TTC549 (cell line): ENCODE measurements around the gene CCDC197.

Experiments used
- FAIRE-seq: peaks from 2 replicates; lab custom pipeline; 2012; peaks lifted over from hg19 to GRCh38; lab: Jason Lieb, UNC

CCDC197 gene

DNA sequence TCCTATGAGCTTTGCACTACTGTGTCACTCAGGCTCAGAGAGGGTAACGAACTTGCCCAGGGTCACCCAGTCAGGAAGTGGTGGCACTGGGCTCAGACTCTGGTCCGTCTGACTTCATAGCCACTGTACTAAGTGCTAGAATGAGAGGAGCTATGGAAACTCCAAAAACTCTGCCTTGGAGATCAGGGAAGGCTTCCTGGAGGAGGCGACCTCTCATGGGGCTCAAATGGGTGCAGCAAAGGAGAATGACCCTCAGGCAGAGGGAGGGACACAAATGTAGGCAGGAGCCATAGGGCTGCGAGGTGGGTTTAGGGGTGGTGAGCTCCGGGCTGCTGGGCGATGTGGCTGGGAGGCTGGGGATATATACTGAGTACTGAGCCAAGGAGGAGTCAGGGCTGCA lies 3.2 kb downstream of the CCDC197 start:
- no peak for FAIRE-seq

DNA sequence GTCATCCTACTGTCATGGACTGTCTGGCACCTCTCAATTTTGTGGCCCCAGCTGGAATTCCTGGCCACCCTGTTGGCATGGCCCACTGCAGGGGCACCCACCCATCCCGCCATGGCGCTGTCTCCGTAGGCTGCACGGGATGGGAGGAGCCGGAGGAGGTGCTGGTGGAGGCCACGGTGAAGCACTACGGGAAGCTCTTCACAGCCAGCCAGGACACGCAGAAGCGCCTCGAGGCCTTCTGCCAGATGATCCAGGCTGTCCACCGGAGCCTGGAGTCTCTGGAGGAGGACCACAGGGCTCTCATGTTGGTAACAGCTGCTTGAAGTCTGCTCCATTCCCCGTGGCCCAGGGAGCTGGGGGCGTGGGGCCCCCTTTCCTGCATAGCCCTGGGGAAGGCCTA lies 3.9 kb downstream of the CCDC197 start:
- FAIRE-seq: no peak

DNA sequence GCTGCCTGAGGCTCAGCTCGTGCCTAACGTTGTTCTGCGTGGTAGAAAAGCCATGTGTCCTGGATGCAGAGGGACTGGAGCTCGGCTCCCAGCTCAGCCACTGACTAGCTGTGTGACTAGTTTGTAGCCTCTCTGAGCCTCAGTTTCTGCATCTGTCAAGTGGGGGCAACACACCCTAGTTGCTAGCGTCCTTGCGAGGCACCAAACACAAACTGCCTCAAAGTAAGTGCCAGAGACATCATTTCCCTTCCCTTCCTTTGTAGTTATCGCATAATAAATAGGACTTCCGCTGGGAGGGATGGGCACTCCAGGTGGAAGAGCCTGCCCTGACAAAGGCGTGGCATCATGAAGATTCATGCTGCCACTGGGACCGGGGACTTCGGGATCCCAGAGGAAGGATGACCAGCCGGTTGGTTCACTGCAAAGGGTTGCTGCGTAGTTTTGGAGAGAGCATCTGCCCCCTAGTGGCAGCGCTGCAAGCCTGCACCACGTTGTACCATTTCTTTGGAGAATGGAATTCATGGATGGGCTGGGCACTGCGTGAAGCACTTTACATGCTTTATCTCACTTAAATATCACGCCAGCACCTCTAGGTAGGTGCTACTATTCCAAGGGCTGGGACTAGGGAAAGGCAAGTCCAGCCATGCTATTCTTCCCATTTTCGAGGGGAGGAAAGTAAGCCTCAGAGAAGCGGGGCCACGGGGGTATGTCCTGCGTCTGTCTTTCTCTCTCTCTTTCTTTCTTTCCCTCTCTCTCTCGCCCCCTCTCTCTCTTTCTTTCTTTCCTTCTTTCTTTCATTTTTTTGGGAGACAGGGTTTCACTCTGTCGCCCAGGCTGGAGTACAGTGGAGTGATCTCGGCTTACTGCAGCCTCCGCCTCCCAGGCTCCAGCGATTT lies 4.6 kb downstream of the CCDC197 start:
- FAIRE-seq: no peak

DNA sequence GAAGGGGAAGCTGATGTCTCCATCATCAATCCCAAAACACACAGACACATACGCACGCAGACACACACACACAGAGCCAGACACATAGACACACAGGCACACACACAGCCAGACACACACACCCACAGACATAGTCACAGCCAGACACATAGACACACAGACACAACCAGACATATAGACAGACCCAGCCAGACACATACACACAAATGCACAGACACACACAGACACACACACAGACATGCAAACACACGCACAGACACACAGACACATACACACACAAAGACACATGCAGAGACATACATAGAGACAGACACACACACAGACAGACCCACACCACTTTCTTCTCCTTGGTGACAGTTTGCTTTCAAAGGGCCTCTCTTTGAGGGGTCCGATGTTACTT lies 6.3 kb downstream of the CCDC197 start:
- no peak for FAIRE-seq

DNA sequence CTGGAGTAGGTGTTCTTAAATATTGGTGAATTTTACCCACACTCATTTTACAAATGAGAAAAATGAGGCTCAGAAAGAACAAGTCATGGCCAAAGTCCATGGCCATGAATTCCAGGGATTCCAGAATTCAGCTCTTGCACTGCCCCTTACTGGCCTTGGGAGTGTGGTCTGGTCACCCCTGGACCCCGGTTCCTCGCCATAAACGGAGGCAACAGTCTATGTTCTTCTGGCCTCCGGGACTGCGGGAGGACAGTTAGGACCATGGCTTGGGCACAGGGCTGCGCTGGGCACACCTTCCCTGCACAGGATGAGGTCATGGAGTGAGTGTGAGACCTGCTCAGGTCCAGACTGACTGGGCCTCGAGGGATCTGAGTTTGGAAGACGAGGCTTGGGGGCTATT lies 6.9 kb downstream of the CCDC197 start:
- no peak for FAIRE-seq

DNA sequence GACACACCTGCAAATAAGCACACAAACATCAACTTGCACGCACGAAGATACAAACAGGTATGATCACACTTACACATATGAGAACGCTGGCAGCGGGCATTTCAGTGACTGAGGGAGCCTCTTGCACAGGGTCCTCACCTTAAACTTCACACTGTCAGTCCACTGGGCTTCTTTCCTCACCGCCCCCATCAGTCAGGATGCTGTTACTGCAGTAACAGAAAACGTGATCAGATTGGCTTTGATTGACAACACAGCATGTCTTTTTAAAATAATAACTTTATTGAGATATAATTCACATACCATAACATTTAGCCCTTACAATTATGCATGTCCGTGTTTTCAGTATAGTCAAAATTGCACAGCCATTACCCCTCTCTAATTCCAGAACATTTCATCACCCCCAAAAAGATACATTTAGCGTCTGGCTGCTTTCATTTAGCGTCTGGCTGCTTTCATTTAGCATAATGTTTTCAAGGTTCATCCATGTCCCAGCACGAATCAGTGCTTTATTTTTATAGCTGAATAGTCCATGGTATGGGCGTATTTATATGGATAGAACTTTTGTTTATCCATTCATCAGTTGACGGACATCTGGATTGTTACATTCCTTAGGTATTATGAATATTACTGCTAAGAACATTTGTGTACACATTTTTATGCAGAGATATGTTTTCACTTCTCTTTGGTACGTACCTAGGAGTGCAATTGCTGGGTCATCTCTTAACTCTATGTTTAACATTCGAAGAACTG lies 8.4 kb downstream of the CCDC197 start:
- FAIRE-seq: no peak

DNA sequence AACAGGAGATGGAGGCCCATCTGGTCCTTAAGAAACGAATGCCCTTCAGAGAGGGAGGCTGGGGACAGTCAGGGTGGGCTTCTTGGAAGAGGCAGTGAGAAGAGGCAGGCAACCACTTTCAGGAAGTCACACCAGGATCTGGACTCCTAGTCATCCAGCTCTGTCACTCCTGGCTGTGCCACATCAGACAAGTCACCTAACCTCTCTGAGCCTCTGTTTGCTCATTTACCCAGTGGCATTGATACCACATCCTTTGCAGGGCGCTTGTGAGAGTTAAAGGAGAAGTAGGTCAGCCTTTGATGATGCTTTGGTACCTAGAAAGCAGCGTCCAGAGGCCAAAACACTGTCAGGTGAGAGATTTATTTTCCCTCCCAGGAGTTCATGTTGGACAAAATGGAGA lies 11.1 kb downstream of the CCDC197 start:
- FAIRE-seq: no peak

DNA sequence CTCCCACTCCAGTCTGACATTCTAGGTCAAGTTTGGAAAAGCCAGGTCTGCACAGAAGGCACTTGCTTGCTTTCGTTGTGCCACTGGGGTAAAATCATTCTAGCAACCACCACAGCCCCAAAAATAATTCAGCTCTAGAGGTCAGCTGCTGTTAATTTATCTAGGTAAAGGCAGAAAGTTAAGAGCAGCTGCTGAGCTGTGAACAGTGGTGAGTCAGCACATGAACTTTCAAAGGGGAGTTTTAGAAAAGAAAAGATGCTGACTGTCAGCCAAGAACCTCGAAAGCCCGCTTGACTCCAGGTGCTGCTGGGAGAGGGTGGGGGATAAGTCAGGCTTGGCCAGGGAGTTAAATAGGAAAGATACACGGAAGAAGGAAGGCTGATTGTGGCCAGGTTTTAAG lies 12.7 kb downstream of the CCDC197 start:
- no peak for FAIRE-seq

DNA sequence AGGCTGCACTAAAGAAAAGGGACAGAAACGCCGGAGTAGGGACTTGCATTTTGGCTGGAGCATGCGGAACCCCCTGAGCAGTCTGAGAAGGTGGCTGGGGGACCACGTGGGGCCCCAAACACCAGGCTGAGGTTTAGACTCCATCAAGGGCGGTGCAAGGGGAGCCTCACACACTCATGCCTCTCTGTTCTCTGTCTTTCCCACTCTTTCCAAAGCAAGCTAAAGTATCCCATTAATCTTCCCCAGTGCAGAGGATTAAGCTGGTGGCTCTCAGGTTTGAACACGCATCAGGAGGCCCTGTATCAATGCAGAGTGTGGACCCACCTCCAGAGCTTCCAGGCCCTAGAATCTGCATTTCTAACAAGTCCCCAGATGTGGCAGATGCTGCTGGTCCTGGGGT lies 13.5 kb downstream of the CCDC197 start:
- FAIRE-seq: no peak

DNA sequence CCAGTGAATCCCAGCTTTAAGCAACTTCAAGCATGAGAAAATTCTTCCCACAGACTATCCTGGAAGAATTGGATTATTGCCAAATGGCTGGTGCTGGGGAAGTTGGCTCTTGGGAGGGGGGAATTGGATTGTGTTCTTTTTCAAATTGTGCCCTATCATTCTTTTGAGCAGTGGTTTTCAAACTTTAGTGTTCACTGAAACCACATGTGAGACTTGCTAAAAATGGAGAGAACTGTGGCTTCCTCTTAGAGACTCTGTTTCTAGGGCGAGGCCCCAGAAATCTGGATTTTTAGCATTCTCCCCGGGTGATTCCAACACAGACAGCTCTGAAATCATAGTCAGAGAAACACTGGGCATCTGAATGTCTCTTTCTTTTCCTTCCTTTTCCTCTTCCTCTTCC lies 14.7 kb downstream of the CCDC197 start:
- FAIRE-seq: no peak

DNA sequence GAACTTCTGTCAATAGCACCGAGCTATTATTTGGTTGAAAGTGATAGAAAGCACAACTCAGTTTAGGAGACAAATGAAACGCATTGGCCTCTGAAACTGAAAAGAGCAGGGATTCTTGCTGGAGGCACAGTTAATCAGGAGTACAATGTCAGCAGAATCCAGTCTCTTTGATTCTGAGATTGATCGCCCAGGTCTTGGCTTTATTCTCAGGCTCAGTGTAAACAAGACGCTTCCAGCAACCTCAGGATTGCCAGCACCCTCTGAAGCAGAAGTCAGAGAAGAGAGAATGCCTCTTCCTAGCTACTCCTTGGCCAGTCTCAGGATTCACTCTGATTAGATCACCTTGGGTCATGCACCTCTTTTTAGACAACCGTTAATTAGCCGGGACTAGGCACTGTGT lies 17.3 kb downstream of the CCDC197 start:
- no peak for FAIRE-seq

DNA sequence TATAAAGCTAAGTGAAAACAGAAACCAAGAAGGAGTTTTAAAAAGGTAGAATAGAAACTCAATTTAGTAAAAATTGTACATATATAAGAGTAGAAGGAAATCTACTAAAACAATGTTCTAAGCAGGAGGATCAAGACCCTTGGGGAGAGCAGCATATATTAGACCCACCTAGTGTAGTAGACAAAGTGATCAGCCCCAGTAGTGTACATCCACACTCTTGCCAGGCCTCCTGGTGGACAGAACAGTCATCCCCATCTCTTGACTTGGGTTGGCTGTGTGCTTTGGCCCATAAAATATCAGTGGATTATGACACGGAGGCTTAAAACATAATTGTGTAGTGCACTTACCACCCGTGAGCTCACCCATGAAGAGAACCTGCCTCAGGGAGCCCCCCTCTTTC lies 18.1 kb downstream of the CCDC197 start:
- no peak for FAIRE-seq

DNA sequence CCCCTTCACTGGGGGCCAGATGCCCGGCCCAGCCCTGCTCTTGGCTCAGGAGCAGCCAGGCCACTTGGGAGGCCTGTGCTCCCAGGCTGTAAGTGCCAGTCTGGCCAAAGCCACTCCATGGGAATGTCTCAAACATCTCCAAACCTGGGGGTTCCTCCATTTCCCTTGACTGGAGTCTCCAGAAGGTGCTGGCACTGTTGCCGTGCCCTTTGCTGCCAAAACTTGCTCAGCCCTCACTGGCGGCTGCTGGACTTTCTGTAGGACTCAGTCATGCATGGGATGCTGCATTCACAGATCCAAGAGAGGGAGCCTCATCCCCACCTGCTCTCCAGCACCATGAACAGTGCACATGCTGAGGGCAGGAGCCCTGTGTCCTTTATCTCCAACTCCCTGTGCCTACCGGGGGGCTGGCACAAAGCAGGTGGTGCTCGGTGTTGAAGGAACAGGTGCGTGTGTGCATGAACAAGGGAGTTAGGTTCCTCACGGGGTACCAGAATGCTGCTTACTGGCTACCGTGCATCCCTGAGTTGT lies 19.4 kb downstream of the CCDC197 start:
- FAIRE-seq: no peak

DNA sequence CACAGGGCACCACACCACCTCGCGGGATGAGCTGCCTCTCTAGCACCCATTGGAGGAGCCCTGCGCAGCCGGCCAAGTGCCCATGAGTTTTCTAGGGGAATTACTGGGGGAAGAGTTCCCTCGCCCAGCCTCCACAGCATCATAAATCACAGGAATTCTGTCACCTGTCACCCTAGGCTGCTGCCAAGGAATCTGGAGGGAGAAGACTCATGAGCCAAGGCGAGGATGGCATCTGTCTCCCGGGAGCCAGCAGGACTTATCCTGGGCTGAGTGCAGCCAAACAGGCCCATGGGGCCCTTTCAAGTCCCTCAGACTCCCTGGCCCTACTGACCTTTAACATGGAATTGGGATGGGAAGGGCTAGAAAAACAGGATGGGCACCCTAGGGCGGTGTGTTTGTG lies 21.2 kb downstream of the CCDC197 start:
- no peak for FAIRE-seq

DNA sequence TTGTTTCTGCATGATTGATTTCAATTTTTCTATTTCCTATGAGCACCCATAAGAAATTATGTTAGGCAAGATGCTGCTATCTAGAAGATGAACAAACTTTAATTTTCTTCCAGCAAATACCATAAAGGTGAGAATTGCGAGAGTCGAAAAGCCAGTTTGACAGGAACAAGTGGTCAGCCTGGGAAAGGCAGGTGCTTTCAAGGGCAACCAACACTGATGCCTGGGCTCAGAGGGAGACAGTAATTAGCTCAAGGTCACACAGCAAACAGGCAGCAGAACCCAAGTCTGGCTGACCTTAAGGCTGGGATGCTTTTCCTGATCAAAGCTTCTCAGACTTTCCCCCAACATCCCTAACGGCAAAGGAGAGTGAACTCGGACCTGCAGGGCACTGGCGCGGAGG lies 22.2 kb downstream of the CCDC197 start:
- FAIRE-seq: no peak

DNA sequence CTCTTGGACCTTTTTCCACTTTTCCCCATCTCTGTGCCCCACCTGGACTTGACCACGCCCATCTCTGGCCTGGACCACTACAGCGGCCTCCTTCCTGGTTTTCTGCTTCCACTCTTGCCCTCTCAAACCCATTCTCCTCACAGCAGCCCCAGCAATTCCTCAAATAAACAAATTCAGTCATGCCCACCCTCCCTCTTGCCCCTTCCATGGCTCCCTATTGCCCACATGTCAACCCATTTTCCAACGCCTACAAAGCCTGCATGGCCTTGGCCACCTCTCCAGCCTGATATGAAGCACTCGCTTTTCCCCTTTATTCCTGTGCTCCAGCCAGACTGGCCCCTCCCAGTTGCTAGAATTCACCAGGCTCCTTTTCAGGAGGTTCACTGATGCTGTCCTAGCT lies 23.2 kb downstream of the CCDC197 start:
- FAIRE-seq: no peak

DNA sequence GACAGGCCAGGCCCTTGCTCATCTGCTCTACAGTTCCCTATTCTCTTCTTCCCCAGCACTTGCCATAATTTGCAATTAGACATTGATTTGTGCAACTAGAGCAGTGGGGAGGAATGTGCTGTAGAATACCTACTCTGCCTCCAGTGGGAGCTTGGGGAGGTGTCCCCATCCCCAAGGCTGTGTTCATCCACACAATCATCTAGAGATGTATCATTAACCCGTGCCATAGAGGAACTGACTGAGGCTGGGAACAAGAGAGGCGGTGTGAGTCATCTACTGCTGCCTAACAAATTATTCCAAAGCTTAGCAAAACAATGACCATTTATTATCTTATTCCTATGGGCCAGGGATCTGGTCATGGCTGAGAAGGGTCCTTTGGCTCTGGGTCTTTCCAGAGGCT lies 23.9 kb downstream of the CCDC197 start:
- no peak for FAIRE-seq

DNA sequence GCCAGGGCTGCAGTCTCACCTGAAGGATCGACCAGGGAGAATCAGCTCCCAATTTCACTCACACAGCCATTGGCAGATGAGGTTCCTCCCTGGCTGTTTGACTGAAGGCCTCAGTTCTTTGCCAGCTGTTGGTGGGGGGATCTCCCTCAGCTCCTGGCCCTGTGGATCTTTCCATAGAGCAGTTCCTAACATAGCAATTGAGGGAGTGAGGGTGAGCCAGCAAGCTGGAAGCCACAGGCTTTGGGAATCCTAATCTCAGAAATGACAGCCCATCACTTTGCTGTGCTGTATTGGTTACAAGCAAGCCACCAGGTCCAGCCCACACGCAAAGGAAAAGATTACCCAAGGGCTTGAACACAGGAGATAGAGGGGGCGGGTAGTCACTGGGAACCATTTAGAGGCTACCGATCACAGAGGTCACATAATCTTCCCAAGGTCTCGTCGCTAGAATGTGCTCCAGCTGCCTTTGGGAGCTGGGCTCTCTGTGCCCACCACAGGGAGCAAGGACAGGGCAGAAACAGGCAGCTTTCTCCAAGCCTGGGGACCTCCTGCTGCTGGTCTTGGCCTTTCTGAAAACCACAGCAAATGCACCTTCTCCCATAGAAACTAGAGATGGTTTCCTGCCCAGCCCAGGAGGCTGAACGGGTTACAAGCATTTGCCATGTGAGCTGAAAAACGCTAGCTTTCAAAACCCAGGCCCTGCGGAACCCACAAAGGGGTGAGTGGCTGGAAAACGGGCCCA lies 24.5 kb downstream of the CCDC197 start:
- FAIRE-seq: no peak

DNA sequence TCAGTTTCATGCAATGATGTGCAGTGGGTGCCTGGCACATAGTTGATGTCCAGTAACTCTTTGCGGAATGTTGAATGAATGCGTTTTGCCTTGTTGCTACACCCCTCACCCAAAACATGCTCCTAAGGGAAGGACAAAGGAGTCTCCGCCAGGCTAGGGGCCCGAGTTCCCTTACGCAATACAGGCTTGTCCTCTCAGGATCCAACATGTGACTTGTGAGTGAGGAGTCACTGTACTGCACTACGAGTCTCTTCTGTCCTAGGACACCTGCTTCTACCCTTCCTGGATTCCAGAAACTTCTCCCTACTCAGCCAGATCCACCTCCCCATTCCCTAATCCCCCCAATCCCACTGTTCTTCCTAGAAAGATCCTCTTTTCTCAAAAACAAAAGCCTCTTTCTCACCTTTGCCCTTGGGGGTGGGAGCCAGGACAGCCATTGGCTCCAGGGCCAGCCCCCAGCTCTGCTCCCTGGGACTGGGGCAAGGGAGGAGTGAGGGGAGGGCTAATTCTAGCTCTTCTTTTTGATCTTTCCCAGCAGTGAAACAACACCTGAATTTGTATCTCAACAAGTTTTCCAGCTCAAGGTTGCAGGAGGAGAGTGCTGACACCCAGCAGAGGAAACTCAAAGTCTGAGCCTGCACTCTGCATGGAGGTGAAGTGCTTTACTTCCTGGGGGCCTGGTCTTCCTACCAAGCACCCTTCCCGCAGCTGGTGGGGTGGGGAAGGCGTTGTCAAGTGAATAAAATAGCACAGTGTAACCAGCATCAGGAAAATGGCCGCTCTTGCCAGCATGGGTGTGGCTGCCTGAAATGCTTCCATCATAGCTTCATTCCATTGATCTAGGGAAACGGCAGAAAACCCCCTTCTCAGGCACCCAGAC lies 25.7 kb downstream of the CCDC197 start:
- FAIRE-seq: no peak

DNA sequence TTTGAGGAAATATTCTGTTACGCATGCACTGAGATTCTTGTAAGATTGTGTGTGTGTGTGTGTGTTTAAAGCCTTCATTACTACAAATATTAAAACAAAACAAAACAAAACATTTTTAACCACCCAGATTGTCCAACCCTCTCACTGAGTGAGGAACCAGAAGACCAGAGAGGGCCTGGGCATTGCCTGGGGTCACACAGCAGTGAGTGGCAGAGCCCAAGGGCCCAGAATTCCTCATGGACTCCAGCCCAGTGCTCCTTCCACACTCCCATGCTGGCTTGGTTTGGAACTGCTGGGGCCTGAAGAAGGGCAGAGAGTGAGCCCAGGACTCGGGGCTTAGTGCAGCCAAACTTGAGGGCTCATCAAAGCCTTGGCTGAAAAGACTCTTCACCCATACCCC lies 27.4 kb downstream of the CCDC197 start:
- no peak for FAIRE-seq

DNA sequence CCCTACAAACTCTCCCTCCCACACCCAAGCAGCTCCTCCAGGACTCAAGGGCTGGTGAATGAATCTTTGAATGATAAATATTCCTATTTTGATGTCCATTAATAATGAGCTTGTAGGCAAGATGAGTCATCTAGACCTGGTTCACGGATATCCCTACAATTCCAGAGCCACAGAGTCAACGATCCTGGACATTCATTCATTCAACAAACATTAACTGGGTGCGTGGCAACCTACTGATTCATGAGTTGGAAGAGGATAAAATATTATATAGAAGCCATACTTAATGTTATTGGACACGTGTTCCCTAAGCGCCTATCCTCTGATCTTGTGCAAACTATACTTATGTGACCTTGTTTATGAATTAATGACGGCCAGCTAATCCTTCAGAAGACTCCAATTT lies 28.6 kb downstream of the CCDC197 start:
- FAIRE-seq: no peak
